Measurements from ENCODE around the gene ACVR2A.

The ACVR2A gene

GRCh38 chr2:147913701-147914480 lies 69.1 kb downstream of the ACVR2A start:
- no peak for TF ChIP-seq REST (IDR thresholded peaks at IDR 0.05; ENCODE audit: insufficient read depth in 1 of 2, low read depth in 2 of 2, low read length in 2 of 2)
- TF ChIP-seq FOXP2 (optimal IDR thresholded peaks at IDR 0.05; ENCODE audit: borderline replicate concordance, extremely low read depth, extremely low read length, insufficient read depth) = no peak
- no peak for TF ChIP-seq POLR2AphosphoS5 (IDR thresholded peaks at IDR 0.05; ENCODE audit: low read depth, low read length)
- no peak for TF ChIP-seq TAF1 (IDR thresholded peaks at IDR 0.05; ENCODE audit: borderline replicate concordance, insufficient read depth, low read length)
- TF ChIP-seq SIN3A (IDR thresholded peaks at IDR 0.05; ENCODE audit: borderline replicate concordance, insufficient read depth, low read length) = no peak

GRCh38 chr2:147916067-147916466 lies 71.2 kb downstream of the ACVR2A start:
- no peak for TF ChIP-seq POLR2AphosphoS5 (IDR thresholded peaks at IDR 0.05; ENCODE audit: low read depth, low read length)
- no peak for TF ChIP-seq SIN3A (IDR thresholded peaks at IDR 0.05; ENCODE audit: borderline replicate concordance, insufficient read depth, low read length)
- TF ChIP-seq TAF1 (IDR thresholded peaks at IDR 0.05; ENCODE audit: borderline replicate concordance, insufficient read depth, low read length) = no peak
- no peak for TF ChIP-seq FOXP2 (optimal IDR thresholded peaks at IDR 0.05; ENCODE audit: borderline replicate concordance, extremely low read depth, extremely low read length, insufficient read depth)
- TF ChIP-seq REST (IDR thresholded peaks at IDR 0.05; ENCODE audit: insufficient read depth in 1 of 2, low read depth in 2 of 2, low read length in 2 of 2) = no peak

DNA sequence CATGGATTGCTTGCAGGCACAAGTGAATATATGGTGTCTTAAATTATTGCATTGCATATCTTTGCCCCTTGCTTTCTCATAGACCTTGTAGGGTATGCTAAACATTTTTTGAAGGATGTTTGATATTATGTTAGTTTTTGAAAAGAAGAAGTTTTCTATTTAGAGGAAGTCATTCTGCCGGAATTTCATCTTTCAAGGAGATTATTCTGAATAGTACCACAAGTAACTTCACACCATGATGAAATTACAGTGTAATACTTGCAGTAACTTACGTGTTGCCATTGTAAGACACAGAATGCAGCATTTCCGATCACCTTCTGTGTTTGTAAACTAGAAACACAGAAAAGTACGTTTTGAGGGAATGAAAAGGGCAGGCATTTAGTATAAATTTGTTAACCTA lies 71.9 kb downstream of the ACVR2A start:
- no peak for TF ChIP-seq TAF1 (IDR thresholded peaks at IDR 0.05; ENCODE audit: borderline replicate concordance, insufficient read depth, low read length)
- TF ChIP-seq FOXP2 (optimal IDR thresholded peaks at IDR 0.05; ENCODE audit: borderline replicate concordance, extremely low read depth, extremely low read length, insufficient read depth) = no peak
- TF ChIP-seq REST (IDR thresholded peaks at IDR 0.05; ENCODE audit: insufficient read depth in 1 of 2, low read depth in 2 of 2, low read length in 2 of 2) = no peak
- no peak for TF ChIP-seq POLR2AphosphoS5 (IDR thresholded peaks at IDR 0.05; ENCODE audit: low read depth, low read length)
- no peak for TF ChIP-seq SIN3A (IDR thresholded peaks at IDR 0.05; ENCODE audit: borderline replicate concordance, insufficient read depth, low read length)

- TF ChIP-seq TAF1 (IDR thresholded peaks at IDR 0.05; ENCODE audit: borderline replicate concordance, insufficient read depth, low read length) (no peak), POLR2AphosphoS5 (IDR thresholded peaks at IDR 0.05; ENCODE audit: low read depth, low read length) (no peak), SIN3A (IDR thresholded peaks at IDR 0.05; ENCODE audit: borderline replicate concordance, insufficient read depth, low read length) (no peak), FOXP2 (optimal IDR thresholded peaks at IDR 0.05; ENCODE audit: borderline replicate concordance, extremely low read depth, extremely low read length, insufficient read depth) (no peak), REST (IDR thresholded peaks at IDR 0.05; ENCODE audit: insufficient read depth in 1 of 2, low read depth in 2 of 2, low read length in 2 of 2) (no peak)
Measured at GRCh38 chr2:147917161-147917560, 72.3 kb downstream of the ACVR2A start.

All from PFSK-1 (cell line).